Erythroblast (primary cell): ENCODE measurements around the gene QSOX1.

Experiments
- GATA1 ChIP-seq: IDR thresholded peaks from 2 replicates; pipeline ENCODE4 v1.6.1; 2011; ENCODE audit warnings: low read depth, mild to moderate bottlenecking, control low read depth, low read length, moderate library complexity
- POLR2A ChIP-seq: IDR thresholded peaks from 2 replicates; pipeline ENCODE4 v1.6.1; 2011; ENCODE audit warnings: mild to moderate bottlenecking, low read length

DNA sequence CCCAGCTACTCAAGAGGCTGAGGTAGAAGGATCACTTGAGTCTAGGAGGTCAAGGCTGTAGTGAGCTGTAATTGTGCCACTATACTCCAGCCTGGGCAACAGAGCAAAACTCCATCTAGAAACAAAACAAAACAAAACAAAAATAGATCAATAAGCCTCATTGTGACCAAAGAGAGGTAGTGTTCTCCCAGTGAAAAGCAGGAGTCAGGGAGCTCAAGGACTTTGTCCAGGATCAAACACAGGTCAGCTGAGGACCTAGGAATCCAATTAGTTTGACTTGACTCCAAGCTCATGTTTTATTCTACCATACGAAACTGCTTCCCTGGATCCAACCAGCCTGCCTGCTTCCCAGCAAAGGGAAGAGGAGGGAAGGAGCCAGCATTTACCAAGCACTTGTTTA is 21.5 kb upstream of the QSOX1 start:
- TF ChIP-seq POLR2A = no peak
- no peak for TF ChIP-seq GATA1
